NB4 (cell line): ENCODE data around the gene ECT2.

Experiments
- CTCF ChIP-seq: IDR thresholded peaks from one replicate; pipeline ENCODE4 v1.5.1; 2012; ENCODE audit warnings: low read depth, low read length
- MAX ChIP-seq: IDR thresholded peaks from 2 replicates; pipeline ENCODE4 v1.6.1; 2011; ENCODE audit warnings: low read depth, low read length
- MYC ChIP-seq: IDR thresholded peaks from 2 replicates; pipeline ENCODE4 v1.6.1; 2011; ENCODE audit warnings: low read depth, low read length

GRCh38 chr3:172787019-172787418 is 36.5 kb downstream of the ECT2 start:
- TF ChIP-seq CTCF: no peak
- no peak for TF ChIP-seq MAX
- no peak for TF ChIP-seq MYC
